GM18502 (cell line): ENCODE results near the gene PTPN14.

Experiments
- ATAC-seq: cut with Tn5 transposase; IDR thresholded peaks from one replicate; pipeline ENCODE4 v1.9.1; 2021; ENCODE audit warnings: mild to moderate bottlenecking; ENCODE audit not compliant: unreplicated experiment, poor library complexity

Gene PTPN14

GRCh38 chr1:214300149-214300780, 251.1 kb downstream of the PTPN14 start:
- ATAC-seq = no peak
